ENCODE measurements around the gene TEX38. TPM values are rescaled to one million over a fixed set of nuclear protein-coding genes. Genes with fewer than 3 reads are reported as not detected.
"Not testable (repeated sequence)": the region's sequence is repeated elsewhere in the genome, so short reads cannot be mapped to it uniquely, and the experiment has no call there.

The TEX38 gene
- total RNA-seq, 4 donors from 2014 or later, result not detected

- DNase-seq, result no peak
- 86% methylated on average over 2 of the region's 2 CpGs for WGBS, 2 donors
- peaks cover 0 to 95% (median 17%) of the 10 kb centered on the region in 3 donors for H3K36me3 ChIP-seq
- no peaks in the 10 kb centered on the region for H3K4me1 ChIP-seq
- intact Hi-C loops (cut with DNase I), result no loop called here
- no peak for TF ChIP-seq POLR2A (IDR thresholded peaks at IDR 0.05)
- no peak for TF ChIP-seq CTCF (IDR thresholded peaks at IDR 0.05)
- no peaks in the 10 kb centered on the region for H3K27me3 ChIP-seq
- H3K9me3 ChIP-seq, result no peaks in the 10 kb centered on the region
- H3K27ac ChIP-seq, result no peak overlapping the region
- H3K4me3 ChIP-seq, result no peak overlapping the region
These were observed 12.3 kb upstream of the TEX38 start for GRCh38 chr1:46659307-46659870.

DNA sequence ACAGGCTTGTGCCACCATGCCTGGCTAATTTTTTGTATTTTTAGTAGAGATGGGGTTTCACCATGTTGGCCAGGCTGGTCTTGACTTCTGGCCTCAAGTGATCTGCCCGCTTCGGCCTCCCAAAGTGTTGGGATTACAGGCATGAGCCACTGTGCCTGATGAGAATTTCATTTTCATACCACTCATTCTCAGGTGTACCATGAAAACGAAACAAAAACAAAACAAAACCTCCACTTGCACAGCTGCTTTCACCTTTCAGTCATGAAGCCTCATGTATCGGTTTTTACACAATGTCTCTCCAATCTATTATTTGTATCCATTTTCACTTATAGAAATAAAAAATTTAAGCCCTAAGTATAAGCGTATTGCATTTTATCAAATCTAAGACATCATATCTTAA, 11.5 kb upstream of the TEX38 start:
- H3K27me3 ChIP-seq; H3K9me3 ChIP-seq; H3K4me1 ChIP-seq; H3K4me3 ChIP-seq; DNase-seq; intact Hi-C loops (cut with DNase I); H3K27ac ChIP-seq: not testable (repeated sequence)
- 83 to 86% methylated on average over 5 of the region's 5 CpGs for WGBS, 2 donors
- peaks cover 0 to 95% (median 21%) of the 10 kb centered on the region in 3 donors for H3K36me3 ChIP-seq

GRCh38 chr1:46662919-46663318, 8.7 kb upstream of the TEX38 start:
- H3K4me3 ChIP-seq; DNase-seq; H3K27ac ChIP-seq; intact Hi-C loops (cut with DNase I); H3K27me3 ChIP-seq; H3K9me3 ChIP-seq: not testable (repeated sequence)
- peaks cover 0 to 75% (median 13%) of the 10 kb centered on the region in 3 donors for H3K36me3 ChIP-seq
- peaks cover 12 to 26% (median 20%) of the 10 kb centered on the region in 3 donors for H3K4me1 ChIP-seq
- WGBS, 2 donors, result 90 to 92% methylated on average over 4 of the region's 5 CpGs

DNA sequence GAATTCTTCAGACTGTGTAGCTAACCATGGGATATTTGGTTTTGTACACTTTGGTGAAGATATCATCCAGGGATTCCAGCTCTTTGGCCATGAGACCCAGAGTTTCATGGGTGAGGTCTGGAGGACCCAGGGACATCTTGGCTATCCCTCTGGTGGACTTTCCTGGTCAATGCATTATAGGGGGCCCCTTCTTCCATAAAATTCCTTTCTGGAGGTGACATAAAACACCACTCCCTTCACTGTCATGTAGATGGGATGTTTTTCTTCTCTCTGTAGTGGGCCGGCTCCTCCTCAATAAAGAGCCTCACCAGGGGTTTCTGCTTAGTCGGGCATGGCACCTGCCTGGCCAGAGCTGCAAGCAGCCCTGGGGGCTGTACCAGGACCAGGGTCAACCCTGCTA, 5.7 kb upstream of the TEX38 start:
- H3K27me3 ChIP-seq, result no peaks in the 10 kb centered on the region
- H3K36me3 ChIP-seq, result peaks cover 0 to 48% (median 13%) of the 10 kb centered on the region in 3 donors
- no peak for DNase-seq
- no peak overlapping the region for H3K27ac ChIP-seq
- H3K9me3 ChIP-seq, result no peaks in the 10 kb centered on the region
- TF ChIP-seq POLR2A (IDR thresholded peaks at IDR 0.05) (no peak), CTCF (IDR thresholded peaks at IDR 0.05) (no peak)
- H3K4me3 ChIP-seq, result no peak overlapping the region
- peaks cover 12 to 33% (median 24%) of the 10 kb centered on the region in 3 donors for H3K4me1 ChIP-seq
- 93% methylated on average over 2 of the region's 2 CpGs; no CpG with 5 or more reads in 1 of the 2 donors for WGBS, 2 donors
- intact Hi-C loops (cut with DNase I), result no loop called here

GRCh38 chr1:46667782-46668760, 3.6 kb upstream of the TEX38 start, which contains the start of gene ATPAF1:
Gene ATPAF1 (minus strand): TSS chr1:46668364. CDS start chr1:46668322, 42 bp downstream.
- peak in 2 of 4 donors; percentile 23 to 47 for TF ChIP-seq POLR2A (IDR thresholded peaks at IDR 0.05)
- peak in 1 of 6 experiments; percentile 5 for TF ChIP-seq CTCF (IDR thresholded peaks at IDR 0.05)
- no peaks in the 10 kb centered on the region for H3K9me3 ChIP-seq
- no peaks in the 10 kb centered on the region for H3K27me3 ChIP-seq
- H3K4me3 ChIP-seq, result peak within 1 kb of the TSS; percentile 78 to 100 (median 98)
- H3K36me3 ChIP-seq, result peaks cover 0 to 34% (median 13%) of the 10 kb centered on the region in 3 donors
- H3K4me1 ChIP-seq, result peaks cover 12 to 33% (median 24%) of the 10 kb centered on the region in 3 donors
- 2 to 4% methylated on average over 6 to 13 of the region's 96 CpGs for WGBS, 2 donors
- no peak for DNase-seq
- intact Hi-C loops (cut with DNase I), result no loop called here
- H3K27ac ChIP-seq, result peak within 1 kb of the TSS; percentile 83 to 91 (median 88)

DNA sequence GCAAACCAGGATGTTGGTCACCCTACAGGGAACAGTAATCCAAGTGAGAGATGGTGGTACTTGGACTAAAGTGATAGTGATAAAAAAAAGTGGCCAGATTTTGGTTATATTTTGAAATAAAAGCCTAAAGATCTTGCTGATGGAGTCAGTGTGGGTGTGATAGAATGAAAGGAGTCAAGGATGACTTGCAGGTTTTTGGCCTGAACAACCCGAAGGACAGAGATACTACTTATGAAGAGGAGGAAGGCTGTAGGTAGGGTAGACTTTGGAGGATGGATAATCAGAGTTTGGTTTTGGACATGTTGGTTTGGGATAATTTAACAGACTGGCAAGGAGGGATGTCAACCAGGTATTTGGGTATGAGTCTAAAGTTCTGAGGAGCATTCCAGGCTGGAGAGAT, 1.5 kb upstream of the TEX38 start:
- H3K27me3 ChIP-seq, result no peaks in the 10 kb centered on the region
- no peak overlapping the region for H3K27ac ChIP-seq
- TF ChIP-seq CTCF (IDR thresholded peaks at IDR 0.05), result no peak
- no peak for TF ChIP-seq POLR2A (IDR thresholded peaks at IDR 0.05)
- no peak for DNase-seq
- H3K4me3 ChIP-seq, result no peak overlapping the region
- peaks cover 12 to 33% (median 24%) of the 10 kb centered on the region in 3 donors for H3K4me1 ChIP-seq
- intact Hi-C loops (cut with DNase I), result no loop called here
- no peaks in the 10 kb centered on the region for H3K9me3 ChIP-seq
- WGBS, 2 donors, result 87 to 96% methylated on average over 1 of the region's 1 CpG
- H3K36me3 ChIP-seq, result peaks cover 0 to 35% (median 0%) of the 10 kb centered on the region in 3 donors
